HFF-Myc (cell line): Measurements from ENCODE around the gene DNAH5.

Experiments used
- DNase-seq: peaks from one replicate; pipeline ENCODE4 v3.0.0-alpha.2; 2011; ENCODE audit warnings: low read depth; ENCODE audit errors: extremely low read depth
- H3K4me3 ChIP-seq: replicated peaks from 2 replicates; pipeline ENCODE4 v1.5.1; 2011; ENCODE audit warnings: low read depth, mild to moderate bottlenecking, control low read depth, low read length
- TF ChIP-seq, protein P1 (sequence below): IDR thresholded peaks from 2 replicates; pipeline ENCODE4 v1.5.1; 2012; ENCODE audit warnings: mild to moderate bottlenecking, low read depth, low read length, control low read depth; ENCODE audit errors: missing control alignments

Gene DNAH5

DNA sequence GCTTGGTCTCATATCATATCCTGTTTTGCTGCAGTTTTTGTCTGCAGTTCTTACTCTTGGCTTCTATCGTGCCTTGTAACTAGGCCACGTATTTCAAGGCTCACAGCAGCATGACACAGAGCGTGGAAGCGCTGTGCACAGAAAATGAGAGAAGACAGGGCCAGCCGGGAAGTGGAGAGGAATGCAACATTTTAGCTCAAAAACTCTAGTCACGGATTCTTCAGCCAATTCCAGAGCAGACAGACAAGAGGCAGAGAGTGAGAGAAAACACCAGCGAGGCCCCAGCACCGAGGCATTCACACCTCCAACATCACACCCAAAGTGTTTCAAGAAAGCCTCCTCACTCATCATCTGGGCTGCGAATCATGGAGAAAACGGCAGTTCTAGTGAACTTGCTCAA lies 160.8 kb downstream of the DNAH5 start:
- H3K4me3 ChIP-seq = no peak overlapping the region
- no peak for DNase-seq
- TF ChIP-seq, protein P1, sequence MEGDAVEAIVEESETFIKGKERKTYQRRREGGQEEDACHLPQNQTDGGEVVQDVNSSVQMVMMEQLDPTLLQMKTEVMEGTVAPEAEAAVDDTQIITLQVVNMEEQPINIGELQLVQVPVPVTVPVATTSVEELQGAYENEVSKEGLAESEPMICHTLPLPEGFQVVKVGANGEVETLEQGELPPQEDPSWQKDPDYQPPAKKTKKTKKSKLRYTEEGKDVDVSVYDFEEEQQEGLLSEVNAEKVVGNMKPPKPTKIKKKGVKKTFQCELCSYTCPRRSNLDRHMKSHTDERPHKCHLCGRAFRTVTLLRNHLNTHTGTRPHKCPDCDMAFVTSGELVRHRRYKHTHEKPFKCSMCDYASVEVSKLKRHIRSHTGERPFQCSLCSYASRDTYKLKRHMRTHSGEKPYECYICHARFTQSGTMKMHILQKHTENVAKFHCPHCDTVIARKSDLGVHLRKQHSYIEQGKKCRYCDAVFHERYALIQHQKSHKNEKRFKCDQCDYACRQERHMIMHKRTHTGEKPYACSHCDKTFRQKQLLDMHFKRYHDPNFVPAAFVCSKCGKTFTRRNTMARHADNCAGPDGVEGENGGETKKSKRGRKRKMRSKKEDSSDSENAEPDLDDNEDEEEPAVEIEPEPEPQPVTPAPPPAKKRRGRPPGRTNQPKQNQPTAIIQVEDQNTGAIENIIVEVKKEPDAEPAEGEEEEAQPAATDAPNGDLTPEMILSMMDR = no peak

DNA sequence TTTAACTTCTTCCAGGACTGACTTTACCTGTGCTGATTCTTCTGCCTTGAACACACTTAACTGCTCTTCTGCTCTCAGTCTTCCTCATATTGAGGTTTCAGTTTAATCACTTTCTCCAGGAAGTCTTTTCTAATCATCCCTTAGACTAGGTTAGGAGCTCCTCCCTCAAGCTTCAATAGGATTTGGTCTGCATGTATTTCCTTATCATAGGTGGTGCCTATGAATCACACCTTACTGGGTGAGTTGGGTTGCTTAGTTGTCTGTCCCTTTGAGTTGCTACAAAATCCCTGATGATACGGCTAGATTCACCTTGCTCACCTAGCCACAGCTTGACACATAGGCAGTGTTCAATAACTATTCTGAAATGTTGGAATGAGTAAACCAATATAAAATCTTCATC lies 164.4 kb downstream of the DNAH5 start:
- no peak for DNase-seq
- H3K4me3 ChIP-seq = no peak overlapping the region
- TF ChIP-seq, protein P1 = no peak

DNA sequence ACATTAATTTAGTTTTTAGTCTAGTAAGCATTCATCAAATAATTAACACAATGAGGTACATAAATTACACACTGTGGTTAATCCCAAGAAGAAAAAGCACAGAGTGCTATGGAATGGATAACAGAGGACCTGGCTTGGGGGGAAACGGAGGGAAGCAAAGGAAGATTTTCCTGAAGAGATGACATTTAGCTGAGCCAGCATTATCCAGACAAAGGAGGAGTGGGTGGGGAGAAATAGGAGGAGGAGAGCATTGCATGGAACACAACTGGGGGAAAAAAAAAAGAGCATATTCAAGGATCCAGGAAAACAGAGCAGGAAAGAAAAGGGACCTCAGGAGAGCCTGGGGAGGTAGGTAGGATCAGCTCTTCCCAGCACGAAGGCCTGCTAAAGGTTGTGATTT lies 170.8 kb downstream of the DNAH5 start:
- no peak overlapping the region for H3K4me3 ChIP-seq
- TF ChIP-seq, protein P1 = no peak
- no peak for DNase-seq

DNA sequence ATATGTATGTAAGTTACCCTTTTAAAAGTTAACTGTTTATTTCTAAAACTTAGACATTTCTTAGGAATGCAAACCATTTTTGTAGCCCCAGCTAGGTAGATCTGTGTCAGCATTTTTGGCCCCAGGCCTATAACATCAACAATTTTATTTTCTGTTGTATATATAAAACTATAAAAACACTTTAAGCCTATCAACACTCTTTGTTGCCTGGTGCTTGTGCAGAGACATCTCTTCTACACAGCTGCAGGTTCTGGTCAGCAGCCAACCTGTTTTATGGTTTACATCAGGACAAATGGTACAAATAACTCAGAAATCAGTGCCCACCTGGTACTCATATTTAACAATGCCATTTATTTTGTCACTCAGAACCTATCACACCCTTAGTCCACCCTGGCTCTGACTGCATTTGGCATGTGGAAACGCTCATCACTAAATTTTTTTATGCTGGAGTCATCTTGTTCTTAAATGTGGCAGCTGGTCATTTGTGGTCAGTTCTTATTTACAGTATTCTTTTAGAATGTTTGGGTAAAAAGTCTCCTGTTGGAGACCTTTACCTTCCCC lies 173.4 kb downstream of the DNAH5 start:
- peak; percentile 36 for DNase-seq
- TF ChIP-seq, protein P1 = no peak
- H3K4me3 ChIP-seq = no peak overlapping the region

DNA sequence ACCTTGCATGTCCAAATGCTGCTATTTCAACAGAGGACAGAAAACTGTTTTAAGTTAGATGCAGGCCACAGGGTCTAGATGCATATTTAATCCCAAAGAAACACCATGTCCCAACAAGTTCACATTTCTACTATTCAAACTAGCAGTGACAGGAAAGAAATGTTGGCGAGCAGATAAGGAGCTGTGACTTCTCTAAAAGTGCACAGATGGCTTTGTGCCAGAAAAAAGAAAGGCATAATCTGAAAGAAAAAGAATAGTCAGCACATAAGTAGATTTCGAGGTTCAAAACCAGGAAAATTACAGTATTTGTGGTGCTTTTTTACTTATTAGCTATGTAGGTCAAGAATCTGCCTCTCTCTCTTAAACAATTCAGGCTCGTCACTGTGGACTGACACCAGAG lies 178.3 kb downstream of the DNAH5 start:
- TF ChIP-seq, protein P1 = no peak
- no peak overlapping the region for H3K4me3 ChIP-seq
- no peak for DNase-seq

DNA sequence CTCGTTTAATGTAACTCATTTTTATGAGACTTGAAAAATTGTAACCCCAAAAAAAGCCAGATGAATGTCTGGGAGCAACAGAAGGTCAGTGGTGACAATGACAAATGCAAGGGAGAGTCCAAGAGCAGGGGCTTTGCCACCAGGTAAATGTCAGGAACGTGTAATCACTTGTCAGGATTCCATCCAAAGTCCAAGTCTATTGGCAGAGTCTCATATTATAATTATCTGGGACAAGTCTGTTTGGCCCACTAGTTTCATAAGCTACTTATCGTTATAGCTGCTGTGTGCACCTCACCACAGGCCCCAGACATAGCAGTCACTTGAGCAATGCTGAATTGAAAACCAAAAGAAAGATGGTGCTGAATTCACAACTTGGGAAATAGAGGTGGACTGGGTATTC lies 180.8 kb downstream of the DNAH5 start:
- DNase-seq = no peak
- TF ChIP-seq, protein P1 = no peak
- no peak overlapping the region for H3K4me3 ChIP-seq

DNA sequence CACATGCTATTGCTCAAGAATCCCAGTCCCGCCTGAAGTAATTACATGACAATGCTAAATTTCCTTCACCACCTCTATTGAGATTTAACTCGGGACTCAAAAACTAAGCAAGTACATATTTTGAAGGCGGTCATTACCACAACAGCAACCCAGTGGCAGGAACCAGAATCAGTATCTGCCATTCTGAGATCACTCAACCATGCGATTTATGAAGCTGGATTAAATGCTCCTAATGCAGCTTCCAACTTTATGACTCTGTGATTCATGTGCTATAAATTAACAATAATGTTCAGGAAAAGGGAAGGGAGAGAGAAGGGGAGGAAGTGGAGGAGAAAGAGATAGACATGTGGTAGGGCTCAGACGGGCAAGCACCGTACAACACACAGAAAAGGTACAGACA lies 194.7 kb downstream of the DNAH5 start:
- DNase-seq = no peak
- TF ChIP-seq, protein P1 = no peak

More for the DNA sequence above, 194.7 kb downstream of the DNAH5 start:
- no peak overlapping the region for H3K4me3 ChIP-seq
